Measurements from ENCODE around the gene NDNF. TPM values are rescaled to one million over a fixed set of nuclear protein-coding genes. Genes with fewer than 3 reads are reported as not detected.

NDNF gene
- total and polyA plus RNA-seq, 12 donors = 2.8 to 17.9 (median 6.4) TPM

DNA sequence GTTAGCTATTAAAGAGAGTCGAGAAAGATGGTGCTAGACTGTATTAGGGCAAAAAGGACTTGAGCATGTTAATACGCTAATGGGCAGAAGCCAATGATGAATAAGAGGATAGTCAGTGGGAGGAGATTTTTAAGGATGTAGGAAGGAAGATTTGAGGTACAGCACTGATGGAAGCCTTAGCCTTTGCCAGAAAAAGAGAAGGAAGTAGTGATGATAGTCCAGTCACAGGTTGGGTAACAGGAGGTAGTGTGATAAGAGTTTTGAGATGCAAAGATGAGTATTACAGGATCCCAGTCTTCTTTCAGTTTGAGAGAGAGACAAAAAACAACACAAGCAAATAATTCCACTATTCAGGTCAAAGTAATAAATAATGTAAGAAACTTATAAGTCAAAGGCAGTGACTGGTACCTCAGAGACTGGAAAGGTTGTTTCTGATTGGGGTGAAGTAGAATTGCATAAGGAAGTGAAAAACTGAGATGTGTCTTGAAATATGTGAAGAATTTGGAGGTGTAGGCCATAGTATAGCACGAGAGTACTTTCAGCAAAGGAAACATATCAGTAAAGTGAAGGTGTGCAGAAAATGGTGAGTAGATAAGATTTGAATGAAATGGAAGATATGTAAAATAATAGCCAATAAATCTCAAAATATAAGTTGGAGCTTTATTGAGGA, 22.1 kb upstream of the NDNF start:
- no peak for ATAC-seq
- intact Hi-C loops (cut with DNase I) = loop anchor here in 8 of 10 donors (5.0 to 10.0 kb wide), 5 partner anchors 370 to 1022 kb away; no protein-coding TSS in a partner anchor
- no peak overlapping the region for H3K27ac ChIP-seq

DNA sequence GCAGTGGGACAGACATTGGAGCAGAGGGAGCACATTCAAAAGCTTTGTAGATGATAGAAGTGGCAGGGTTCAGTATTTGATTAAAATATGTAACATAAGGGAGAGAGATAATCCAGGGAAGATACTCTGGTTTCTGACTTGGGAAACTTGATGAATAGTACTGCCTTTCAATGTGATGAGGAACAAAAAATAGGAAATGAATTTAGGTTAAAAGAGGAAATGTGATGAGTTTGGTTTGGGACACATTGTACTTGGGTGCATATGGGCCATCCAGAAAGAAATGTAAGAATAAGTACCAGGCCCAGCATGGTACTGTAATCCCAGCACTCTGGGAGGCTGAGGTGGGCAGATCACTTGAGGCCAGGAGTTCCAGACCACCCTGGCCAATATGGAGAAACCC, 20.9 kb upstream of the NDNF start:
- no peak for TF ChIP-seq CTCF (IDR thresholded peaks at IDR 0.05)
- no peaks in the 10 kb centered on the region for H3K27me3 ChIP-seq
- ATAC-seq = no peak
- DNase-seq = no peak
- intact Hi-C loops (cut with DNase I) = loop anchor here in 8 of 10 donors (5.0 to 10.0 kb wide), 5 partner anchors 368 to 1021 kb away; no protein-coding TSS in a partner anchor
- no peak overlapping the region for H3K4me3 ChIP-seq
- H3K9me3 ChIP-seq = no peaks in the 10 kb centered on the region
- no peaks in the 10 kb centered on the region for H3K36me3 ChIP-seq
- no peaks in the 10 kb centered on the region for H3K4me1 ChIP-seq
- H3K27ac ChIP-seq = no peak overlapping the region

More for the DNA sequence above, 22.1 kb upstream of the NDNF start:
- H3K27me3 ChIP-seq = peaks cover 0 to 2% (median 0%) of the 10 kb centered on the region in 7 donors
- H3K4me1 ChIP-seq = no peaks in the 10 kb centered on the region
- H3K9me3 ChIP-seq = no peaks in the 10 kb centered on the region
- H3K36me3 ChIP-seq = no peaks in the 10 kb centered on the region
- 77 to 82% methylated on average over 3 of the region's 3 CpGs for WGBS, 2 donors
- no peak overlapping the region for H3K4me3 ChIP-seq
- no peak for DNase-seq
- no peak for TF ChIP-seq CTCF (IDR thresholded peaks at IDR 0.05)

- no peaks in the 10 kb centered on the region for H3K36me3 ChIP-seq
- no peak overlapping the region for H3K27ac ChIP-seq
- no peak overlapping the region for H3K4me3 ChIP-seq
- DNase-seq (no peak), ATAC-seq (no peak)
- H3K9me3 ChIP-seq = no peaks in the 10 kb centered on the region
- H3K27me3 ChIP-seq = no peaks in the 10 kb centered on the region
- no peak for TF ChIP-seq CTCF (IDR thresholded peaks at IDR 0.05)
- no peaks in the 10 kb centered on the region for H3K4me1 ChIP-seq
- intact Hi-C loops (cut with DNase I) = loop anchor here in 8 of 10 donors (5.0 to 10.0 kb wide), 5 partner anchors 367 to 1020 kb away; no protein-coding TSS in a partner anchor
Measured at GRCh38 chr4:121091941-121092340, 19.6 kb upstream of the NDNF start.

- intact Hi-C loops (cut with DNase I) = no loop called here
- TF ChIP-seq CTCF (IDR thresholded peaks at IDR 0.05) = no peak
- H3K27me3 ChIP-seq = no peaks in the 10 kb centered on the region
Measured at GRCh38 chr4:121088867-121089266, 16.5 kb upstream of the NDNF start.

More at GRCh38 chr4:121088867-121089266, 16.5 kb upstream of the NDNF start:
- Histone ChIP-seq H3K4me1 (no peaks in the 10 kb centered on the region), H3K36me3 (no peaks in the 10 kb centered on the region), H3K9me3 (peaks cover 0 to 12% (median 0%) of the 10 kb centered on the region in 11 donors), H3K4me3 (no peak overlapping the region), H3K27ac (no peak overlapping the region)
- WGBS, 2 donors = 88 to 92% methylated on average over 4 of the region's 4 CpGs
- DNase-seq (no peak), ATAC-seq (no peak)

Data from heart right ventricle (tissue), 16 donors.